Measurements from ENCODE around the gene USP4.
"Not testable (repeated sequence)": the region's sequence is repeated elsewhere in the genome, so short reads cannot be mapped to it uniquely, and the experiment has no call there.

USP4 gene

DNA sequence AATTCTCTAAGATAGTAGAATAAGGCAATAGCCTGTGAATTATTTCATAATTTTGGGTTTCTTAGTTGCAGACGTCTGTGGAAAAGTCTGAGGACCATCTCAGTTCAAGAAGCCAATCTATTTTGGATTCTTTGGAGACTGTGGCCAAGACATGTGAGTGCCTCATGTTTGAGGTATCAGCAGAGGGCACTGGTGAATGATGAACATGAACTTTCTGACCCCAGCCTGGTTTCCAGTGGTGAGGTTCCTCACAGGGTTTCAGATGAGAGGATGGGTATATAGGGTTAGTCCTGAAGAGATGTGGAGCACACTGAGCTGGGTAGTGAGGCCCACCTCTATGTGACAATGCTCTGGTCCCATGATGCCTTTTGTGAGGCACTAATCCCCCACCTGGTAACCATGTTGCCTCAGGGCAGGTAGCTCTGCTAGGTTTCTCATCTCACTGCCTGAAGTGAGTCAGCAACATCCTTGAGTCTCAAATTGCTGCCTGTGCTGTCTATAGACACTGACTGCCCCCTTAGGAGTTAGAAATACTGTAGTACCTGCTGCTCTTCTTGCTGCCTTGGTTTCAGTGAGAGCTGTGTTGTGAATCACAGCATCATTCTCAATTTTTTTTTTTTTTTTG, 95.2 kb downstream of the USP4 start:
- DNase-seq: no peak

DNA sequence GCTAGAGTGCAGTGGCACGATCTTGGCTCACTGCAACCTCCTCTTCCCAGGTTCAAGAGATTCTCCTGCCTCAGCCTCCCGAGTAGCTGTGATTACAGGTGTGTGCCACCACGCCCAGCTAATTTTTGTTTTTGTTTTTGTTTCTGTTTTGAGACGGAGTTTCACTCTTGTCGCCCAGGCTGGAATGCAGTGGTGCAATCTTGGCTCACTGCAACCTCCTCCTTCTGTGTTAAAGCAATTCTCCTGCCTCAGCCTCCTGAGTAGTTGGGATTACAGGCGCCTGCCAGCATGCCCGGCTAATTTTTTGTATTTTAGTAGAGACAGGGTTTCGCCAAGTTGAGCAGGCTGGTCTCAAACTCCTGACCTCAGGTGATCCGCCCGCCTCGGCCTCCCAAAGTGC, 99.8 kb downstream of the USP4 start:
- not testable (repeated sequence) for DNase-seq

DNA sequence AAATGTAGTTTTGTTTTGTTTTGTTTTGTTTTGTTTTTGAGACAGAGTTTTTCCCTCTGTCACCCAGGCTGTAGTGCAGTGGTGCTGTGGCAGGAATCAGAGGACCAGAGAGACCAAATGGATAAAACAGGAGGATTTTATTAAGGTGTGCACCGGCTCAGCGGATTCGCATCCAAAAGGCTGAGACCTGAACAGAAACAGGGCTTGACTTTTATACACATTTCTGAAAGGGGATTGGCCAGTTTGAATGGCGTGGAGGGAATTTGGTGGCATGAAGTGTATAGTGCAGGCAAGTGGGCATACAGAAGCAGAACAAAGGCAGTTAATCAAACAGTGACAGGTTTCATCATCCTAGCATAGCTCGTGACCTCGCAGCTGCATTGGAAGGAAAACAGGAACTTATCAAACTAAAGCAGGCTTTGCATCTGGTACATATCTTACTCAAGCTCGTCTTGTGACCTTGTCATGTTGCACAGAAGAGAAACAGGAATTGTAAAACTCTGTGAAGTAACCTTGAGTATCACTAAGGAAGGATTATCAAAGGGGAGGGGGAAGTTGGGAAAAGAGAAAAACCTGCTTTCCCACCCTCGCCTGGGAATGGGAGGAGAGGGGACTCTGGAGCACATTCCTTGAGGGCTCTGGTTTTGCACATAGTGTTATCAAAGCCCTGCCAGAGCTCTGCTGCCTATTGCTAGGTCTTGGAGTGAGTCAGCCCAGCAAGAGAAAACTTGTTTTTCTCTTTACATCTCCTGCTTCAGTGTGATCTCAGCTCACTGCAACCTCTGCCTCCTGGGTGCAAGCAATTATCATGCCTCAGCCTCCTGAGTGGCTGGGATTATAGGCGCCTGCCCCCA, 101.4 kb downstream of the USP4 start:
- DNase-seq: no peak

DNA sequence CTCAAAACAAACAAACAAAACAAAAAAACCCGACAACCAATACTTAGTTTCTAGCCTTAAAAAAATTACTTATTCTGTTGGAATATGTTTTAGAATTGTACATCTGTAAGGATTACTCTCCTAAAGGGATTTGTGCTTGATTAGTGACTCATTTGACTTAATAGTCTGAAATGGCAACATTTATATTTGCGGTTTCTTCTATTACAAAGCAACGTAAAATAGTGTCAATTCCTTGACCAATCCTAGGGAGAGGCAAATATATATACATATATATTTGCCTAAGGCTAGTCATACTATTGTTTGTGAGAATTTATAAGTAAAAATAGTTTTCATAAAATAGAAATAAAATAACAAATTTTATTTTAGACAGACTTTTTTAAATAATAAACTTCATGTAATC, 102.5 kb downstream of the USP4 start:
- DNase-seq: no peak

DNA sequence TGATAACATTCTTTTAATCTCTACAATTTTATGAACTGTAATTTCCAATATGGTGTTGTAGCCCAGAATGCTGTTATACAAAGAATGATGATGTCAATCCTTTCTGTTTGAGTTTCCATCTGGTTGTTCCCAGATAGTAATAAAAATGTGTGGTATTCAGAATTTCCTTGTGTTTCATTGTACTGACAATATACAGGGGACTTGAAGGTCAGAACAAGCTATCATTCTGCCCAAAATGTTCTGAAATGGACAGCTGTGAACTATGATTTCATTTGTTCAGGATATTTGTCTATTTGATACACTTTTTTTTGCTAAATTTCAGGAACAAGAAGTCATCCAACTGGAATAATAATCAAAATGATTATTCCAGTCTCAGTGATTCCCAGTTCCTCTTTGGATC, 103.6 kb downstream of the USP4 start:
- DNase-seq: no peak

DNA sequence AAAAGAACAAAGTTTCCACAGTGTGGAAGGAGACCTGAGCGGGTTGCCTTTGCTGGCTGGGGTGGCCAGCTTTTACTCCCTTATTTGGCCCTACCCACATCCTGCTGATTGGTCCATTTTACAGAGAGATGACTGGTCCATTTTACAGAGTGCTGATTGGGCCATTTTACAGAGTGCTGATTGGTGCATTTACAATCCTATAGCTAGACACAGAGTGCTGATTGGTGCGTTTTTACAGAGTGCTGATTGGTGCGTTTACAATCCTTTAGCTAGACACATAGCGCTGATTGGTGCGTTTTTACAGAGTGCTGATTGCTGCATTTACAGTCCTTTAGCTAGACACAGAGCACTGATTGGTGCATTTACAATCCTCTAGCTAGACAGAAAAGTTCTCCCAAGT, 111.0 kb downstream of the USP4 start:
- not testable (repeated sequence) for DNase-seq

Measured in activated gamma-delta T cell treated with Interleukin-2 at 50 U/mL for 16 hours (primary cell).